Measurements from ENCODE around the gene UNK. TPM values are rescaled to one million over a fixed set of nuclear protein-coding genes. Genes with fewer than 3 reads are reported as not detected.
A peak's percentile ranks its signal among the peaks of the same experiment; 100 is the strongest.

Gene UNK
- total and polyA plus RNA-seq, 2 of the 13 experiments (the other 11 are each of a cell fraction or from before 2014, with no cell fraction given): 31.6 to 33.0 TPM

GRCh38 chr17:75845058-75845711, 60.6 kb downstream of the UNK start (continued):
- no peak for TF ChIP-seq HDAC6 (IDR thresholded peaks at IDR 0.05; ENCODE audit: low read depth, low read length)
- no peak for TF ChIP-seq ZNF251 (CRISPR knock-in tag; IDR thresholded peaks at IDR 0.05)
- TF ChIP-seq DPF2 (CRISPR knock-in tag; IDR thresholded peaks at IDR 0.05; ENCODE audit: borderline replicate concordance, low read depth): no peak
- TF ChIP-seq HOXA9 (CRISPR knock-in tag; IDR thresholded peaks at IDR 0.05; ENCODE audit: borderline replicate concordance): no peak
- TF ChIP-seq CREB3 (CRISPR knock-in tag; IDR thresholded peaks at IDR 0.05): no peak
- TF ChIP-seq ZBTB25 (CRISPR knock-in tag; IDR thresholded peaks at IDR 0.05): peak; percentile 89
- peak; percentile 44 for TF ChIP-seq ARID5B (CRISPR knock-in tag; IDR thresholded peaks at IDR 0.05)
- TF ChIP-seq ZNF292 (CRISPR knock-in tag; IDR thresholded peaks at IDR 0.05; ENCODE audit: borderline replicate concordance, low read depth): peak; percentile 76; the same call in 1 of the 2 replicates
- TF ChIP-seq RNF219 (CRISPR knock-in tag; IDR thresholded peaks at IDR 0.05): no peak
- TF ChIP-seq DDIT3 (CRISPR knock-in tag; IDR thresholded peaks at IDR 0.05): no peak
- TF ChIP-seq ZNF75D (CRISPR knock-in tag; IDR thresholded peaks at IDR 0.05; ENCODE audit: borderline replicate concordance): no peak
- TF ChIP-seq DNMT3B (CRISPR knock-in tag; conservative IDR thresholded peaks at IDR 0.05): no peak
- peak; percentile 77 for TF ChIP-seq HDAC2 (CRISPR knock-in tag; IDR thresholded peaks at IDR 0.05)
- TF ChIP-seq PRPF4 (IDR thresholded peaks at IDR 0.05; ENCODE audit: low read depth, low read length, poor library complexity, severe bottlenecking): no peak
- peak; percentile 87 for TF ChIP-seq MEF2D (CRISPR knock-in tag; IDR thresholded peaks at IDR 0.05)
- TF ChIP-seq FOXP1 (IDR thresholded peaks at IDR 0.05): no peak
- 0 out of 2 replicates have a peak, but pooled peaks have one; percentile 4 for TF ChIP-seq FOXP1 (CRISPR knock-in tag; IDR thresholded peaks at IDR 0.05)
- TF ChIP-seq ZNF503 (CRISPR knock-in tag; IDR thresholded peaks at IDR 0.05): no peak
- no peak; the same call in 1 of the 2 replicates for TF ChIP-seq FIP1L1 (IDR thresholded peaks at IDR 0.05; ENCODE audit: borderline replicate concordance, insufficient read depth, low read depth, low read length)

All from HepG2 (cell line).